ENCODE results near the gene ANKRD1.
"Not testable (repeated sequence)": the region's sequence is repeated elsewhere in the genome, so short reads cannot be mapped to it uniquely, and the experiment has no call there.

Gene ANKRD1

DNA sequence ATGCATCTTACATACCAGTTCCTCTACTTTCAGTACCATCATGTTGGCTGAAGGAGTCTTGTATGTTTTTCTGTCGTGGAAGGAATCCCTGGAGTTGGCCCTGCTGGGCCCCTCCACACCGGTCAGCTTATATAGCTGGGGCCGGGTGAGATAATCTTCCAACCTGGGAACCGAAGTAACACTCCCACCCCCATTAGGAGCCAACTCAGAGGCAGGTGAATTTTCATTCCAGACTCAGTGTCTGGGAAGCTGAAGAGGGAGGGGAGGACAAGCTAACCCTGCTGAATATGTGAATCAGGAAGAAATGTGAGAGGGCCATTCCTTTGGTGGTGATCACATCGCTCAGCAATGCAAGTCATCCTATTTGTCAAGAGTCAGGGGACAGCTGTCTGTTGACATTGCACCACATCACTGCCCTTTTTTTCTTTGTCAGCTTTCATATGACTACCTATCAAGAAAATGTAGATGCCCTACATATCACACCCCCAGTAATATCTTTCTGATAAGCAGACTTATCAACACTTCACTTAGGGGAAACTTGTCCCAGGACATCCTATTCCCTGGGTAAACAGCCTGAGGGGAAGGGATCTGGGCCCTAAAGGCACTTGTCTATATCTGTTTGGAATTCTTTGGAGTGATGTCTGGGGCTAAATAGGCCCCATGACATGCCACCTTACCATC is at the start of gene ANKRD1:
ANKRD1 (minus strand) TSS at position 102 of the 681 bp plus-strand sequence; CDS start at position 42, 60 bp downstream.
- no peak for DNase-seq

DNA sequence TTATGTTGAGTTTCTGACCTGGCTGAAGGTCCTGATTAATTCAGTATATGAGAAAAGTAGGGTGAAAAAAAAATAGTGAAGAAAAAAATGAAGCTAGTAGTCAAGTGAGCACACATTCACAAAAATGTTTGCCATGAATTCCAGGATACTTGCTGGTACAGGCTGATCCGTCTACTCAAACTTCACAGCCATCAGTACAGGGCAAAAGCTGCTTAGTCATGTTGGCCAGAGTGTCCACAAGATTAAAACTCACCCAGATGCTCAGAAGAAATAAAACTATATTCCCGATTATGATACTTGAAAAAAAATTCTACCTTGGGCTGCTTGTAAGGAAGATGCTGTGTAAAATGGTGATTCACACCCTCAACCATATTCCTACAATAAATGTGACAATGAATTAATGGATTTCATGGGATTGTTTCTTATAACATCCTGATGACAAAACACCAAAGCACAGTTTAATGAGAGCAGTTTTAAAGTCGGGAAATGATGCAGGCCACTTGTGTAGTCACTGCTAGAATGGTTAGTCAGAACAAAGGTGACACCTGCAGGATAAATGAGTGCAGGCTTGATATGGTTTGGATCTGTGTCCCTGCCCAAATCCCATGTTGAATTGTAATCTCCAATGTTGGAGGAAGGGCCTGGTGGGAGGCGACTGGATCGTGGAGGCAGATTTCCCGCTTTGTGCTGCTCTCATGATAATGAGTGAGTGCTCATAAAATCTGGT is 49.2 kb upstream of the ANKRD1 start:
- no peak for DNase-seq

DNA sequence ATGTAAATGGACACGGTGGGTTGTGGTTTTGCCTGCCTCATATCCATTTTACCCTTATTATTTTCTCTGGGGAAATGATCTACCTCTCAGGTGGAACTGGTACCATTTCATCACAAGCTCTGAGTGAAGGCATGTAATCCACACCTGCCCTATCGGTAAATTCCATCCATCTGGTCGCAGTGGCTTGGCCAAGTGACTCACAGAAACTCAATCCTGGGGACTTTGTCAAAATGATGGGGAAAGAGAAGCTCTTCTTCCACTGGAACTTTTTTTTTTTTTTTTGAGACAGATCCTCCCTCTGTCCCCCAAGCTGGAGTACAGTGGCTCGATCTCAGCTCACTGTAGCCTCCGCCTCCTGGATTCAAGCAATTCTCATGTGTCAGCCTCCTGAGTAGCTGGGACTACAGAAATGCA is 48.2 kb upstream of the ANKRD1 start:
- no peak for DNase-seq

DNA sequence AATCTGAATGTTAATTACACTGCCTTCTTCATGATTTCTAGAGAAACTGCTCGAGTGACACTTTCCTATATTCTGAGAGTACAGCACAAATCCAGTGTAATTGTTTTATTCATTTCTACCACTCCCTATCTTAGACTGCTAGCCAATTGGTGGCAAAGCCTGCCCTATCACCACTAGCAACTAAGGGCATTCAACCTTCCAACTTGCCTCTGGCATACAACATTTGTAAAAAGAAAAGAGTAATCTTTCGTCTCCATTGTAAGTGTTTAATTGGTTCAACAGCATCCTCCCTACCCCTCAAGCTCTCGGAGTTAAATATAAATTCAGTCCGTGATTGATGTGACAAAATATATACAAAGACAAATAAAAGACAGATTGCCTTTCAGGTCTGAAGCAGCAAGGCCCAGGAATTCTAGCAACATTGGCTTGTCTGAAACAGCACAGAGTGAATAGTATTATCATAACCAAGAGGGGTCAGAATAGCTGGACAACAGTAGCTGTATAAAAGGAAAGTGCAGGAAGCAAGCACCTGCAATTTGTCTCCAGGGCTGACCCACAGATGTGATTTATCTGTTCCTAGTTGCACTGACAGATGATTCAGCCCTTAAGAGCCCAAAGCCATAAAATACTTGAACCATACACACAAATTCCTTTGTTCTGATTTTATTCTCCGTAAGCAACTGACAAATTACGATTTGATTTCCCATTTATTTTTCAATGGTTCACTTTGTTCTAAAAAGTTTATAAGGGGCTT is 47.6 kb upstream of the ANKRD1 start:
- DNase-seq: no peak

DNA sequence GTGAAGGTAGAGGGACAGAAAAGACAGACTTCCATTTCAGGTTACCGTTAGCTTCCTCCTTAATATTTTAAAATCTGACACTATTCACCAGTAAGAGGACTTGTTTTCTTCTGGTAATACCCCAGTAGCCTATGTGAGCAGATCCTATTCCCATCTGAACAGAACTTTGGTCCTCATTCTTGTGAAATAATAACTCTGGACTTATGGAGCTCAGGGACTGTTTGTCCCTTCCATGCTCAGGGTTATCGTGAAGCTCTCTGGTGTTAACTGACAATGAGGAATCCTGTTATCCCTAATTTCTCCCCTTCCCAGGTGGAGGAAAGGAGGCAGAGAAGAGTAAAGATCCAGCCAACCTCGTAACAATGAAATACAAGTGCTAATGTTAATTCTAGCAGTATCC is 47.0 kb upstream of the ANKRD1 start:
- no peak for DNase-seq

DNA sequence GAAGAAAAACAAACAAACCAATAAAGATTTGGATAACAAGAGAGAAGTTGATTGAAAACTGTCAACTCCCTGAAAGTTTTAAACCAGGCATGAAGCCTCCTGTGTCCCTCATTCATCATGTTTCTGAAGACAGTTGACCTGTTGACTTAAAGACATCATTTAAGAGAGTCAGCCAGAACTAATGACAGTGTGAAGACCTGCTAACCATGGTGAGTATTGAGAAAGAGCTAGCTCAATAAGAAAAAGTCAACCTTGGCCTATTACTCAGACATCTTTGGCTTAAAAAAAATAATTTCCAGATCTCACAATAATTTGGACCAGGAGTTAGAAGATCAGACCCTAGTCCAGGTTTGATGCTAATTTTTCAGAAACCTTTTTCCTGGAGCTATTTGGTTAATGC is 45.3 kb upstream of the ANKRD1 start:
- no peak for DNase-seq

DNA sequence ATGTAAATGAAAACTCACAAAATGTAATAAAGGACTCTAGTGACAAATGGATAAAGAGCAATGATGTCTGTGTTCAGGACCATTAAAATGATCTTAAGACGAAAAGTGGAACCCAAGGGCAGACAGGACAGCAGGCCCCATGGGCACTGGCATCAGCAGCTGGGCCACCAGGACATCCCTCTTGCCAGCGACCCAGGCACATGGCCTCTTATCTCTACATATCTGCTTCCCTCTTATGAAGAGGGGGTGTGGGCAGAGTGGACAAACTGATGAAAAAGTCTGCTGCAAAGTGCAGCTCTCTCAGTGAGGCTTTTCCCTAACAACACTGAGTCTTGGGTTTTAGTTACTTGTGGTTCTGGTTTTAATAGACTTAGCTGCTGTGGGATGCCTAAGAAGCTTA is 44.8 kb upstream of the ANKRD1 start:
- DNase-seq: no peak

DNA sequence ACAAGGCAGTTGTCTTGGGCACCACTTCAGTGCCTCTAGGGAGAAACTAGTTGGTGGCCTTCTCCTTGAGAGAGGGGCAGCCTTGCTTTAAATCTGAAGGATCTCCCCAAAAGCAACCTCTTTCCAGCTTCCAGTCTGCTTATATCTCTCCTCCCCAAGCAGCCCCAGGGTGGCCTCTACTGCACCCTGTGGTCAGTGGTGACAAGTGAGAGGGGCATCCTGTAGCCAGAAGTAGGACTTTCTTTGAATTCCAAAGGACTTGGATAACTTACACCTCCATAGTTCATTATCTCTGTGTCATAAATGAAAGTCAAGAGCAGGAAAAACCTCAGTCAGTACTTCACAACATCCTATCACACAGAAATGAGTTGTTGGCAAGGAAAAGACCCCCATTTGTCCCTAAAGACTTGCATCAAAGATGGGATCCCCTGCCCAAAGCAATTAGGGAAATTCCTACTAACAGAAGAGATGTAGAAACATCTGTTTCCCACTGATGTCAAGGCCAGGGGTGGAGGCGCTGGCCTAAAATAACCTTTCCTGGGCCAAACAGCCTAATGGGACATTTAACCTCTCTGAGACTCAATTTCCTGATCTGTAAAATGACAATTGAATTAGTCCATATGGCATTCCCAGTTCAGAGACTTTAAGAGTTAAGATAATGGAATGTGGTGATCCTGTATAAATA is 44.0 kb upstream of the ANKRD1 start:
- DNase-seq: no peak

DNA sequence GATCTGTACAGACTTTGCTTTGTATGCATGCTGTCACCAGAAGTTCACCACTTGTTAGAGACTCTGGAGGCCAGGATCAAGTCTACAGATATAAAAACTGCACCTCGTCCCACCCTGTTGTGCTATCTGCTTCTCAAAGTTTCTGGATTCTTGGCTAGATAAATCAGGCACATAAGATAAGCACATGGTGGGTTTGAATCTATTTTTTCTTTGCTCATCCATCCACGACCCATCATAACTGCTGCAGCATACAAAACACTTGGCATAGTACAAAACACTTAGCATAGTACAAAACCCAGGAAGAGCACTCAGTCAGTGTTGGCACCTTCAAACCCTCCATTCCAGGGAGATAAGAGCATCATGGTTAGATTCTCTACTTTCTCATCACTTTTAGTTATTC is 42.4 kb upstream of the ANKRD1 start:
- no peak for DNase-seq

DNA sequence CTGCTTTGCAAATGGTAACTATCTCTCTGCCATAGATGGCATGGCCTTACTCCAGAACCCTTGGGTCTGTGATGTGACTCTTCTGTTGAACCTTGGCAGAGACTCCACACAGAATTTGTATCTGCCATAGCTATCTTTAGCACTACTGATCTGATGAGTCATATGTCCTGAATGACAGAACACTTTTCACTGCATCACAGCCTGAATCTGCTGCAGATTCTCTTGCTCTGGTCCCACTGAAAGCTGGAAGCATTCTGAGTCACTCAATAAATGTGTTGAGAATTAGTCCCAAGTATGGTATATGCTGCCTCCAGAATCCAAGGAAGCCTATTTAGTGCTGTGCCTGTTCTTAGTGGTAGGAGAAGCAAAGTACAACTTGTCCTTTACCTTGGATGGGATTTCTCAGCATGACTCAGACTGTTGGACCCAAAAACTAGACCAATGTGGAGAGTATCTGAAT is 39.5 kb upstream of the ANKRD1 start:
- DNase-seq: no peak

DNA sequence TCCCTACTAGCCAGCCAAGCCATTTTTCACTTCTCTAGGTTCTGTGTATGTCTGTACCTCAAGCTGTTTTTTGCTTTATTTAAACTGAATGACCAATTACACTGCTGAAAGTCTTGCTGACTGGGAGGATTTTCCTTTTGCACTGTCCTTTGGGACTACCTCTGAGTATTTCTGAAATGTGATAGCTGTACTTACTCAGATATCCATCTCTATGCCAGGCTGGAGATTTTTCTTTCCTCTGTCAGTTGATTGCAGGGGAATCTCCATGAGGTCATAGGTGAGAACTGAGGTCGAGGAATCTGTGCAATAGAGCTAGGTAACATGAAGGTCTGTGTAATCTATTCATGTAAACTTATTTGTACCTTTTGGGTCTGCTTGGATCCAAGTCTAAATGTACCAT is 38.9 kb upstream of the ANKRD1 start:
- no peak for DNase-seq

DNA sequence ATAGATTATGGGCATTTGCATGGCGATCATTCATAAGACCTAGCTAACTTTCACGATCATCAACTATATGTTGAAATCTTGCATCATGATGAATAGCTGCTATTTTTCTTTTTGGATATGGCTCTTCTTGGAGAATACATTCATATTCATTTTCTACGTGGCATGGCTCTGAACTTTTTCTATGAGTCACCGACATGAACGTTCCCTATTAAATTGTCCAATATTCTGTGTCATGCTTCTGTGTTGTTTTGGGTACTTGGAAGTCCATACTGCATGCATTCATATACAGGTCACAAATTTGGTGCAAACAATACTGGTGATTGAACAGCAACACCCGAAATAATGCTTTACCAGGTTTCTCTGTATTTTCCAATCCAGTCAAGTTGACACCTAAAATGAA is 37.9 kb upstream of the ANKRD1 start:
- DNase-seq: no peak

DNA sequence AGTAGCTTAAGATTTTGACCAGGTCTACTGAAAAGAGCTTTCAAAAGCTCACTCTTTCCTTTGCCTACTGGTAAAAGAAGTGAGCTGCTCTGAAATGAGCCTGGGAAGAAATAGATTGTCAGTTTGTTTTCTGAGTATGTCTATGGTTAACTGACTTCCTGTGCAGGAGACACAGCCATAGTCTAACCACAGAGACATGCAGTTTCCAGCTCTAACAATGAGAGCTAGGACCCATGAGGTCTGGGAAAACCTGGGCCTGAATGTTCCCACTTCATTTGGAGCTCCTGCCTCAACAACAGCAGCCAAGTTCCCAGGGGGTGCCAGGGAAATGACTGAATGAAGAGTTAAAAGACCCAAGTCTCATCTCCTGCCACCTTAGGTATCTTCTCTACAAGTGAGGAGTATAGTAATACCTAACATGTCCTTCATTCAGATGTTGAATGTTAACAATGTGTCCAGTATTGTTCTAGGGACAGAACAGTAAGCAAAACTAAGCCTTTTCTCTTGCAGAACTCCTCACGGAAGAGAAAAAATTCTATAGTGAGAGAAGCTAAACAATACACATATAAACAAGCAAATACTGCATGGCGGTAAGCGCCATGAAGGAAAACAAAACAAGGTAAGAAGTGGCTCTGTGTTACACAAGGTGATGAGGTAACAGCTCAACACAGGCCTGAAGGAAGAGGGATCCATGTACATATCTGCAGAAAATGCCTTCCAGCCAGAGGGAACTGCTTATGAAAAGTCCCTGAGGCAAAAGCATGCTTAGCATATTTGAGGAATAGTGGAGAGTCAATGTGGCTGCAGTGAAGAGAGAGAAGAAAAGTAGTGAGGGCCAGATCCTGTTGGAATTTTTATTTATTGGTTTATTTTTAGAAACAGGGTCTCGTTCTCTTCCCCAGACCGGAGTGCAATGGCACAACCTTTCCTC is 26.4 kb upstream of the ANKRD1 start:
- no peak for DNase-seq

DNA sequence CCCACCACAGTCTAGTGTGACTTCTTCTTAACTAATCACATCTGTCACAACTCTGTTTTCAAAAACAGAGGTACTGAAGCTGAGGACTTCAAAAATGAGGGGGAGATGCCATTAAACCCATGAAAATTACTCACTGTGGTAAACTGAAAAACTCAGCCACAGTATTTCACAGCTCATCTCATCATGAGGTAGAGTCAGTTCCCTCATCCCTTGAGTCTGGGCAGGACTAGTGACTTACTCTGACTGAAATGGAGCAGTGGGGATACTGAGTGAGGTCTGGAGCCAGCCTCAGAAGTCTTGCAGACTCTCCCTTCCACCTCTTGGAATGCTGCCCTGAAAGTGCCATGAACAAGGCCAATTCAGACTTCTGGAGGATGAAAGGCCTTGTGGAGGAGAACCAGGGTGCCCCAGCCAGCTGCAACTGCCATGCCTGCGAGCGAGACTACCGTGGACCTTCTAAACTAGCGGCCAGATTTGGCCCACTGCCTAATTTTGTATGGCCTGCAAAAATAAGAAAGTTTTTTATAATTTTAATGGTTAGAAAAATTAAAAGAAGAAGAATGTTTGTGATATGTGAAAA is 24.7 kb upstream of the ANKRD1 start:
- no peak for DNase-seq

DNA sequence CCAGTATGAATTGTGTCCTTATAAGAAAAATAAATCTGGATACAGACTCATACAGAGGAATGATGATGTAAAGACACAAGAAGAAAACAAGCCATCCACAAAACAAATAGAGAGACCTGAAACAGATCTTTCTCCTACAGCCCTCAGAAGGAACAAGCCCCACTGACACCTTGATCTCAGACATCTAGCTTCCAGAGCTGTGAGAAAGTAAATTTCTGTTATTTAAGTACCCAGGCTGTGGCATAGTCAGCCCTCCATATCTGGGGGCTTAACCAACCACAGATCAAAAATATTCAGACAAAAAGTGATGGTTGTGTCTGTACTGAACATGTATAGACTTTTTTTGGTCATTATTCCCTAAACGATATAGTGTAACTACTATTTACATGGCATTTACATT is 23.9 kb upstream of the ANKRD1 start:
- no peak for DNase-seq

DNA sequence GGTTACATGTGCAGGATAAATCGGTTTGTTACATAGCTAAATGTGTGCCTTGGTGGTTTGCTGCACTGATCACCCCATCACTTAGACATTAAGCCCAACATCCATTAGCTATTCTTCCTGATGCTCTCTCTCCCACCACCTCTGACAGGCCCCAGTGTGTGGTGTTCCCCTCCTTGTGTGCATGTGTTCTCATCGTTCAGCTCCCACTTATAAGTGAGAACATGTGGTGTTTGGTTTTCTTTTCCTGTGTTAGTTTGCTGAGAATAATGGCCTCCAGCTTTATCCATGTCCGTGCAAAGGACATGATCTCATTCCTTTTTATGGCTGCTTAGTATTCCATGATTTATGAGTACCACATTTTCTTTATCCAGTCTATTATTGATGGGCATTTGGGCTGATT is 22.1 kb upstream of the ANKRD1 start:
- DNase-seq: not testable (repeated sequence)

DNA sequence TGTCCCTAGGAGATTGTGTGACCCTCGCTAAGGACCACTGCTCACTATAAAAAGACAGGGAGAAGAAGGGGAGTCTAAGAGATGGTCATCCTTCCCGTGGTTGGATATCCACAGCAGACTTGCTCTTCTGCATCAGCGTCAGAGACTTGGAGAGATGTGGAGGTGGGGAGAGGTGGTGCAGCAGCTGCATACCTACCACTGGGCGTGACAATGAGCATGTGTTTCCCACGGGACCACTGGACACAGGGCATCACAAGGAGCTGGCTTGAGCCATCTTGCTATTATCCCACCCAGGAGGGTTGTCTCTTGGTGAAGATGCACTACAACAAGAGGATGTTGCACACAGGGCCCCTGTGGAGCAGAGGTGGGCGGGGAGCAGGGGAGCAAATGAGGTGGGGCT is 18.8 kb upstream of the ANKRD1 start:
- no peak for DNase-seq

DNA sequence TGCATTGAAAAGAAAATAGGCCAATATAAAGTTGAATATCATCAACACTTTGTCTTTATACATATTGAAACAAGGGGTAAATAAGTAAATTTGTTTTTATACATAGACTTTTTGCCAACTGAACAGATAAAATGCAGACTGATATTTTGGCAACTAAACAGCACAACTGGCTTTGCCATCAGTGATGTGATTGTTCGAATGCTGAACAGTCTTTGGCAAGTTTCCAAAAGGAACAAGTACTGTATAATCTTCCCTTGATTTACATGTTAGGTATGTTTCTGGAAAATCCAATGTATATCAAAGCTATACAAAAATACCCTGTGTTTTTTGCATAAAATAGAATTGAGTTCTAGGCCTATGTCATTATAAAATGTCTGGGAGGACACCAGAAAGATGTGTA is 18.2 kb upstream of the ANKRD1 start:
- no peak for DNase-seq

DNA sequence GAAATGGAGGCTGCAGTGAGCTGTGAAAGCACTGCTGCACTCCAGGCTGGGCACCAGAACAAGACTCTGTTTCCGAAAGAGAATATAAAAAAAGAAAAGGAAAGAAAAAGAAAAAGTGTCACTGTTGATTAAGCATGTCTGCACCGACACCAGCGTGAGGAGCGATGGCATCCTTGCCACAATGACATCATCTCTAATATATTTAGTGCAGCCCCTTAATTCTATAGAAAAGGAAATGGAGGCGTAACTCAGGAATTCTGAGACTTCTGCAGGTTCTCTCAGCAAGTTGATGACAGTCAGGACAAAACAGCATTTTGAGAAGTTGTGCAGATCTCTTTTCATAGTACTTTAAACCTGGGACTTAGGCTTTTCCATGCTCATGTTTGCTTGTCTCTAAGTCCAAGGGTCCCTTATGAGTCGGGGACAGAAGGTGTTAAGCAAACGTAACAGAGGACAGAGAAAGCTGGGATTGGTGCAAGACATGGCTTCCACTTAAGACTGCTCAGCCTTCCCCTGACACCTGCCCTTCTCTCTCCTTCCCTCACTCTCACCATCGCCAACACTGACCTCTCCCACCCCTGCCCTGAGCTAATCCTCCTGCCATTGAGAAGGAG is 16.9 kb upstream of the ANKRD1 start:
- DNase-seq: no peak

DNA sequence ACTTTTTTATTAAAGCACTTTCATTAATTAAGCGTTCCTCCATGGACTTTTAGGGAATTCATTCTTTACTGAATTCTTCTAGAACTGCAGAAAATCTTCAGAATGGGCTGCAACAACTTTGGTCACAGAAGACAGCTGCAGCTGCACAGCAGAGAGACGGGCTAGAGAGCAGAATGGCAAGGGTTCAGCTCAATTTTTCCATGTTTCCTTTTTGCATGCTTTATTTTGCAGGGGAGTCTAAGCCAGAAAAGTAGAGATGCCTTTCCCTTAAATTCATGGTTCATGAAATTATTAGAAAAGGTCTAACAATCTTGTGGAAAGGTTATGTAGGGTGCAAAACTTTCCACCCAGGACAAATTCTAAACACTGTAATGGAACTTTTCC is 15.4 kb upstream of the ANKRD1 start:
- no peak for DNase-seq

DNA sequence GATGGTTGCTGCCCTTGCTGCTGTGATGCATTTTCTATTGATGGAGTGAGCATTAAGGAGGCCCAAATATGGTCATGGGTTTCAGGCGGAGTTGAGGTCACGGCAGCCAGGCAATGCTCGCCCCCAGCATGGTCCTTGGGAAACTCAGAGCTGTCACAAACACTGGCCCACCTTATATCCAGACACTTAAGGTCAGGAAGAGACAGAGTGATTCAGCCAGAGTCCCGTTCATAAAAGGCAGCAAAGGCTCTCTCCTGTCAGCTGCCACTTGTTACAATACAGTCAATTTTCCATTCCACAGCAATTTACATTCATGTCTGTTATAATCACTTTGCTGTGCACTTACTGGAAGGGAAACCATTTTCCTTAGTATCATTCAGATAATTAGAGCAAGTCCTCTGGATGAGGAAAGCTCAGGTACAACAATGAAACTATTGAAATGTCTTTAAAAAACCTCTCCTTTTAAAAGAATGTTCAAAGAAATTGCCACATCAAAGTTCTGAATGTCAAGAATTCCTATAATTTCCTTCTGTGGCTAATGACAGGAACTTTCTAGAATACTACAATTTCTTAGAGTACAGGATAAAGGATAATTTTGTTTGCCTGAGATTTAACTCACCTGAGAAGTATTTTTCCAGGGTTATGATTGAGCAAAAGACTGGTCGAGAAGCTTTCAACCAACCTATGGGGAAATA is 14.8 kb upstream of the ANKRD1 start:
- no peak for DNase-seq

Data from NCI-H2081 (cell line).